ENCODE measurements around the gene DNAH8.

Gene DNAH8

GRCh38 chr6:38937839-38938613, 222.9 kb downstream of the DNAH8 start:
- no peak for DNase-seq (ENCODE audit: low read depth)
- H3K4me3 ChIP-seq (ENCODE audit: low read depth, low read length), result no peak overlapping the region

DNA sequence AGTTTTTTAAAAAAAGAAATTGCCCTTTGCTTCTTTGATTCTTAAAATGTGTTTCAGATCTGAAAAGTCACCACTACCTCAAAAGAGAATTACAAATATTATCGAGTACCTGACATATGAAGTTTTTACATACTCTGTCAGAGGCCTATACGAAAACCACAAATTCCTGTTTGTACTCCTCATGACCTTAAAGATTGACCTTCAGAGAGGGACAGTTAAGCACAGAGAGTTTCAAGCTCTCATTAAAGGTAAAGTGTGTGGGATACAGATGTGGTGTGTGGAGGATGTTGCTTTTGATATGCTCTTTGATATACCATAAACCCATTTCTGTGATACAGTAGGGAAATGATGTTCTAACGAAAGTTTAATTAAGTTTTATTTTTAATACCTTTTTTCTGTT, 223.6 kb downstream of the DNAH8 start:
- DNase-seq (ENCODE audit: low read depth), result no peak

GRCh38 chr6:38942442-38942841, 227.3 kb downstream of the DNAH8 start:
- no peak overlapping the region for H3K4me3 ChIP-seq (ENCODE audit: low read depth, low read length)
- no peak for DNase-seq (ENCODE audit: low read depth)

More for the DNA sequence above, 223.6 kb downstream of the DNAH8 start:
- H3K4me3 ChIP-seq (ENCODE audit: low read depth, low read length), result no peak overlapping the region

DNA sequence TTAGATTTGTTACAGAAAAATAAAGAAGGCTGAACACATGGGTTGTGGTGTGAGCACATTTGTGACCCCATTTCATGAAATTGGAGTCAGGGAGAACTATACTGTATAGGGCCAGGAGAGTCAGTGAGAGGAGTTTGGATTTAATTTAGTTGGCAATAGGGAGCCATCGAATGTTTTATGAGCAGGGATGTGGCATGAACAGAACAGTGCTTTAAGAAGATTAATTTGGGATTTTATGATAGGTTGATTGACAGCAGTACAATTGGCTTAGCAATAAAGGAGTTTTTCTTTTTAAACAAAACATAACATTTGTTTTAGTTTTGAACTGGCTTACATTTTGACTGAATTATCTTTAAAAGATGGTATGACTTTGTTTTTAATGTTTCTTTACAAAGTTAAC, 227.9 kb downstream of the DNAH8 start:
- H3K4me3 ChIP-seq (ENCODE audit: low read depth, low read length), result no peak overlapping the region
- no peak for DNase-seq (ENCODE audit: low read depth)

- H3K4me3 ChIP-seq (ENCODE audit: low read depth, low read length), result no peak overlapping the region
- no peak for DNase-seq (ENCODE audit: low read depth)
Measured at GRCh38 chr6:38943964-38944363, 228.9 kb downstream of the DNAH8 start.

- H3K4me3 ChIP-seq (ENCODE audit: low read depth, low read length), result no peak overlapping the region
- no peak for DNase-seq (ENCODE audit: low read depth)
Measured at GRCh38 chr6:38944655-38945279, 229.7 kb downstream of the DNAH8 start.

GRCh38 chr6:38955861-38956260, 240.8 kb downstream of the DNAH8 start:
- no peak for DNase-seq (ENCODE audit: low read depth)
- no peak overlapping the region for H3K4me3 ChIP-seq (ENCODE audit: low read depth, low read length)

- H3K4me3 ChIP-seq (ENCODE audit: low read depth, low read length), result no peak overlapping the region
- DNase-seq (ENCODE audit: low read depth), result no peak
Measured at GRCh38 chr6:38957426-38957825, 242.3 kb downstream of the DNAH8 start.

DNA sequence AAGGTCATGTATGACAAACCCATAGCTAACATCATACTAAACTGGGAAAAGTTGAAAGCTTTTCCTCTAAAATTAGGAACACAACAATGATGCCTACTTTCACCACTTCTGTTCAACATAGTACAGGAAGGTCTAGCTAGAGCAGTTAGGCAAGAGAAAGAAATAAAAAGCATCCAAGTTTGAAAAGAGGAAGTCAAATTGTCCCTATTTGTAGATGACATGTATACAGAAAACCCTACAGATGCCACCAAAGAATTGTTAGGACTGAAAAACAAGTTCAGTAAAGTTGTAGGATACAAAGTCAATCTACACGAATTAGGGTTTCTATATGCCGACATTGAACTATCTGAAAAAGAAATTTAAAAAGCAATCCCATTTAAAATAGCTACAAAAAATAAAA, 244.0 kb downstream of the DNAH8 start:
- no peak for DNase-seq (ENCODE audit: low read depth)
- H3K4me3 ChIP-seq (ENCODE audit: low read depth, low read length), result no peak overlapping the region

GRCh38 chr6:38968702-38969149, 253.6 kb downstream of the DNAH8 start:
- DNase-seq (ENCODE audit: low read depth), result no peak
- no peak overlapping the region for H3K4me3 ChIP-seq (ENCODE audit: low read depth, low read length)

DNA sequence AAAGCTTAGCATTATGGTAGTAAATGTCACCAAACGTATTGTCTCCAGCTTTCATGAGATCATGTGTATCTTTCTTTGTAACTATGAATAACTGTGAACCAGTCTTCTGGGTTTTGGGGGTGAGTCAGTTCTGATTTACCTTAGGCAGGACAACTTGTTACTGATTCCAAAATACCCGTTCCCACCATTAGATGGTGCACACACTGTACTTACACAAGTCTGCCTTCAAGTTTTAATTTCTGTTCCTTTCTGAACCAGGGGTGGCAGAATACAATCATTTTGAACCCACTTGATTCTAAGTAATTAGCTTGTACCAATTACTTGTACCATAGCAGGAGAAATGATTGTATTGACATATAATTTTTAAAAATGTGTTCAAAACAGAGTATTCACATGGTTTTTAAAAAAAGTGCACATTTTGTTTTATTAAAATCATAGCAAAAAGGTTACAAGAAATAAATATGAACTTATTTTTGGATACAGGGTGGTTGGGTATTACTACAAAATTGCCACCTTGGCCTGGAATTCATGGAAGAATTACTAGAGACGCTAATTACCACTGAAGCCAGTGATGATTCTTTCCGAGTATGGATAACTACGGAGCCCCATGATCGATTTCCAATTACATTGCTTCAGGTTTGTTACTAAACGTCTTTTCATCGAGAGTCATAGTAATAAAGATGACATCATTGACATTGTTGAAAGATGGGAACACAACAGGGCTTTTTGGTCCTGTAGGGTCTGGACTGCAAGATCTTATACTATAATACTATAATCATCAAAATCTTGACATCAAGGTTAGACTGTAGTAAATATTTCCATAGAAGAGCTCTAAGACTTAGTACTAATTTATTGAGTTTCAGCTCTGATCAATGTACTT, 258.3 kb downstream of the DNAH8 start:
- H3K4me3 ChIP-seq (ENCODE audit: low read depth, low read length), result no peak overlapping the region
- DNase-seq (ENCODE audit: low read depth), result peak; percentile 36

- H3K4me3 ChIP-seq (ENCODE audit: low read depth, low read length), result no peak overlapping the region
- DNase-seq (ENCODE audit: low read depth), result peak; percentile 8
Measured at GRCh38 chr6:38974389-38975151, 259.5 kb downstream of the DNAH8 start.

DNA sequence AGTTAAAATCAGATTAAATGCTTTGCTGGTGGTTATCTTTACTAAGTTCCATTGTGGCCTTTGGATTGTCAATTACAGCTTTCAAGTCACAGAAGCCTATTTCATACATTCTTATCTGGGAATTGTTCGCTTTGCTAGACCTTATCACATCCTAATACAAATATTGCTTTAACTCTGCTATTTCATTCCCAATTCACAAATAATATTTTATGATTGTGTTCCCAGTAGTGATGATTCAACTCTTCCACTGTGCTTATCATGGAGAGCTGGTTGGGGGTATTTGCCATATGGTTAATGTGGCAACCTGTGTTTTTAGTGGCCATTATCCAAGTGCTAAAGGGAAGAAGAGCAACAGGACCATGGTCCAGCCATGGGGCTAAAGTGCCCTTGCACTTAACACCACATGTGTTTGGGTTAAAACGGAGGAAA, 260.5 kb downstream of the DNAH8 start:
- DNase-seq (ENCODE audit: low read depth), result no peak

DNA sequence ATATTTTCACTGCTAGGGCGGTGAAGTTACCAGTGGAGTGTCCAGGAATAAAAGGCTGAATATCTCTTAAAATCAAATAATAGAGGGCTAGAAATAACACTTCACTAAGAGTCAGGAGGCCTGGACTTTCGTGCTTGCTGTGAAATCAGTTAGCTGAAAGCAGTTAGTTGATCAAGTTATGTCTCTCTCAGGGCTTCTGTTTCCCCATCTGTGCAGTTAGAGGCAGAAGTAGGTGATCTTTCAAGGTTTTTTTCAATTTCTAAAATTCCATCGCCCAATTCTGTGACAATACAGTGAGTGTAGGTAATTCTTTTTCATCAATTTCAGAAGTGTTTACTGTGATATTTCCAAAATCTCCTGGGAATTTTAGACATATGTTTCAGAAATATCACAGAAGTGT, 260.9 kb downstream of the DNAH8 start:
- no peak for DNase-seq (ENCODE audit: low read depth)
- no peak overlapping the region for H3K4me3 ChIP-seq (ENCODE audit: low read depth, low read length)

More for the DNA sequence above, 260.5 kb downstream of the DNAH8 start:
- no peak overlapping the region for H3K4me3 ChIP-seq (ENCODE audit: low read depth, low read length)

DNA sequence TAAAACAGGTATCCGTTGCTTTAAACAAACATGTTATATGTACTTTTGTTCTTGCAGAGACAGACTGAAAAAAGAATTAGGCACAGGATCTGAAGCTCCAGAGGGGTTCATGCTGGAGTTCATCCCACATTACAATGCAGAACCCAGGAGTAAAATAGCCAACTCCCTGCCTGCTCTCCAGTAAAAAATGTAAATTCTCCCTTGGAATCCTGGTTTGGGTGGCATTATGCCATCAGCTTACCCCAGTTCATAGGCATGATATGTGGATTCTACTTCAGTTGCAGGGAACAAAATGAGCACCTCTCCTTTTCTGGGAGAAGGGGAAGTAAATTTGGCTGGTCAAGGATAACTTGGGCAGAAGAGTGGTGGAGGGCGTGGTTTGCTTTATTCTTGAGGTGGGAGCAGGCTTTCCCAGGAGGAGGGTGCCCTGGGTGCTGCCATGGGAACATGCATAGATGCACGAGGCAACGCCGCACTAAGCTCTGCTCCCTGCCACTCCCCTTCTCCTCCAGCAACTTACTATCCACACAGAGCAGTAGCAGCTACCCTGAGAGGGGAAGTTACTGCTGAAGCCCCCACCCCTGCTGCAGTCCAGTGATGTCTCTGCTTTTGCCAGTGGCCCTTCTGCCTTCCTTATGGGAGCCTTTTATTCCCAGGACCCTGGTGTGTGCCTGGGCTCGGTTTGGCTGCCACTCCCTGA, 261.8 kb downstream of the DNAH8 start:
- DNase-seq (ENCODE audit: low read depth), result no peak
- no peak overlapping the region for H3K4me3 ChIP-seq (ENCODE audit: low read depth, low read length)

DNA sequence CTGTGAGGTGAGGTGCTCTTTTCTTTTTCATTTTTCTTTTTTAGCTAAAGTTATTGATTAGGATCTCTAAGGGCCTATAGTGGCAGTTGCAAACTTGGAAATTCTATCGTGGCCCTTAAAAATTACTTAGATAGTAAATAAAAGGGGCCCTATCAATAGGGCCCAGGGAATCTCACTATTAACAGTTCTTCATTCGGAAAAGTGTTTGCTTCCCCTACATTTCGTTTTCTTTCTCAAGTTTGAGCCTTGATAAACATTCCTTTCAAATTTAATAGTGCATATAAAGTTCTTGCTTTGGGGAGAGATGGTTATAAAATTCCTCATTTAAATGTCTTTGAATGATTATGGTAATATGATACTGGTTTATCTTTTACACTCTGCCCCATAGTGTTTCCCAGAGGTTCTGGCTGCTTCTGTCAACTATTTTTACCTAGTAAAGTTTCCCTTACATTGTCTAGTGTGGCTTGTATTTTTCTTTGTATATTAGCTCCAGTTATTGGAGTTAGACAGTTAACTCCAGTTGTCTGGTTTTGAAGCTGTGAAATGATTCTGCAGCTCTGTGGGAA, 263.1 kb downstream of the DNAH8 start:
- H3K4me3 ChIP-seq (ENCODE audit: low read depth, low read length), result no peak overlapping the region
- no peak for DNase-seq (ENCODE audit: low read depth)

GRCh38 chr6:38982470-38982869, 267.4 kb downstream of the DNAH8 start:
- DNase-seq (ENCODE audit: low read depth), result no peak
- H3K4me3 ChIP-seq (ENCODE audit: low read depth, low read length), result no peak overlapping the region

DNA sequence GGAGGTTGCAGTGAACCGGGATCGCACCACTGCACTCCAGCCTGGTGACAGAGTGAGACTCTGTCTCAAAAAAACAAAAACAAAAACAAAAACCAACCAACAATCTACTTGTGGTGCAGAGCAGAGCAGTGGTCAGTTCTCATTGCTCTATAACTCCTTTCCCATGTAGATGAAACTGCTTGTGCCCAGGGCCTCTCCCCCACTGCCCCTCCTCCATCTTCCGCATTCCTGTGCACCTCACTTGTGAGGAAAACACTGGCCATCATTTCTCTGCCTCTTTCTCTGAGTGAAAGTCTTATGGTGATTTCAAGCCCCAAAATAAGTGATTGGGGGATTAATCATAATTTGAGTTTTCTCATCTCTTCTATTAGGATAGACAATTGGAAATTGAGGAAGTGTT, 269.6 kb downstream of the DNAH8 start:
- DNase-seq (ENCODE audit: low read depth), result no peak
- H3K4me3 ChIP-seq (ENCODE audit: low read depth, low read length), result no peak overlapping the region

DNA sequence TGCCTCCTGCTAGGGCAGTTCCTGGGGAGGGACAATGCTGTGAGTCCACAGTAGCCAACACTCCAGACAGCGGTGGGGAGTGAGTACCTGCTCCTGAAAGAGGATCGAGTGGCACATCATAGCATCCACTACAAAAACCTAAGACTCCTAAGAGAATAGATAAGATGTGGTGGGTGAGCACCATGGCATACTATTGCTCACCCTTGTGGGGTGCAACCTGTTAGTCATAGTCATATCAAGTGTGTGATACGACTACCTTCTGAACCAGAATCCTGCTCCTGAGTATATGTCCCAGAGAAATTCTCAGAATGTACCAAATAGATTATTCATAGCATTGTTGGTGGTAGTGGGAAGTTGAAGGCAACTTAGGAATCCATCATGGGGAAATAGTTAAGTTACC, 270.7 kb downstream of the DNAH8 start:
- H3K4me3 ChIP-seq (ENCODE audit: low read depth, low read length), result no peak overlapping the region
- DNase-seq (ENCODE audit: low read depth), result no peak

Data from skeletal muscle cell (primary cell).